Measurements from ENCODE around the gene SHC3.

SHC3 gene

DNA sequence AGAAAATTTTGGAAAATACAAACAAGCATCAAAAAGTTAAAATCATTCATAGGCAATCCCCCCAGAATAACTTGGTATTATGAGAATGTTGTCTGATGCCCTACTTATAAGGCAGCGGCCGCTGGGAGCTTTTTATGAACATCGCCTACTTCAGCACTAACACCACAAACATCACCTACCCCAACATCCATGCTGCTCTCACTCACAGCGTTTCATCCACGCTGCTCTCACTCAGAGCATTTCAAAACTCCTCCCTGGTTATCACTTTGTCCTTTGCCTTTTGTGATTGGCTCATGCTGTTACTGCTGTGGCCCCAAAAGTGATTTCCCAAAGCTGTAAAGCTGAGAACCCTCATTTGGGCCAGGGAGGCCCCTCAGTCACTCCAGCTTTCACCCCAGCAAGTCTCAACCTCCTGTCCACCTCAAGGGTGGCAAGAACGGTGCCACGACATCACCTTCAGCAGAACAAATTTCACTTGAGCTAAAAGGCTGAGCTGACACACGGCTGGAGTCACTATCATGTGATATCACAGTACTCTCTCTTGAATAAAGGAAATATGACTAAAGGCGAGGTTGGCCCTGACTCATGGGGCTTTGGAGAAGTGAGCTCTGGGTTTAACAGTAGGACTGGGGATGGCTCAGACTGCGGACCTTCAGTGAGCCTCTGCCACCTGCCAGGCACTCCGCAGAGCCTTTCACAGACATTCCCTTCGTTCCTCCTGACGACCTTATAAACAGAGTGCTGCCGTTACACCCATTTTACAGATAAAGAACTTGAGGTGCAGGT, 25.2 kb downstream of the SHC3 start:
- no peak for DNase-seq

DNA sequence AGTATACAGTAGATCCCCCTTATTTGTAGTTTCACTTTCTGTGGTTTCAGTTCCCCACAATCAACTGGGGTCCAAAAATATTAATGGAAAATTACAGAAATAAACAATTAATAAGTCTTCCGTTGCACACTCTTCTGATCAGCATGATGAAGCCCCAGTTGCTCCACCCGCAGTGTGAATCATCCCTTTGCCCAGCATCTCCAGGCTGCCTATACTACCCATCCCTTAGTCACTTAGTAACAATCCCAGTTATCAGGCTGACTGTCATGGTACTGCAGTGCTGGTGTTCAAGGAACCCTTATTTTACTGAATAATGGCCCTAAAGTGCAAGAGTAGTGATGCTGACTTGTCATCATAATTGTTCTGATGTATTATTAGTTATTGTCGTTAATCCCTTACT, 28.9 kb downstream of the SHC3 start:
- no peak for DNase-seq

GRCh38 chr9:89145097-89145496, 33.5 kb downstream of the SHC3 start:
- no peak for DNase-seq

GRCh38 chr9:89144238-89144637, 34.4 kb downstream of the SHC3 start:
- no peak for DNase-seq

GRCh38 chr9:89143266-89143665, 35.4 kb downstream of the SHC3 start:
- no peak for DNase-seq

GRCh38 chr9:89139455-89139854, 39.2 kb downstream of the SHC3 start:
- DNase-seq: no peak

- no peak for DNase-seq
Measured at GRCh38 chr9:89138463-89139390, 39.9 kb downstream of the SHC3 start.

GRCh38 chr9:89137542-89138462, 40.8 kb downstream of the SHC3 start:
- DNase-seq: no peak

DNA sequence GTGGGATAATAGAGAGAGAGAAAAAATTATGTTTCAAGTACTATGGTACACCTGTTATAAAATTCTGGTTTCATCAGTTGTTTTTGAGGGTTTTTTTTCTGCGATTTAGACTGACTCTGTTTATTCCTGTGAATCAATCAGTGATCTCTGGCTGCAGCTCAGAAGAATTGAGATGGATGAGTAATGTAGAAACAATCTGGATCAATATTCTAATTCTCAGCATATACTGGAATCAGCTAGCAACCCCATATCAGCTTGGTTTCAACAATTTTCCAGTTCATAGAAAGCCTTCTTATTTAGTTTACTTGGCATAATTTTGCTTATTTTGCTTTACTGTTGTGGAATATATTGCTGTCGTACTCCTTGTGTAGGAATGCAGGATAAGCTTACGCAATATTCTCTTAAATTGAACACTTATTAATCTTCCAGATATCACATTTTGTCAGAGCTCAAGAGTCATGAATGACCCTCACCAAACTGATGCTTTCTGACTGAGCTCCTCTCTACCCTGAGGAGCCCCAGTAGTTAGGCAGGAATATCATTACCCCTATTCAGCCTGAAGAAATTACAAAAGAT, 42.9 kb downstream of the SHC3 start:
- DNase-seq: no peak

GRCh38 chr9:89134709-89135108, 43.9 kb downstream of the SHC3 start:
- no peak for DNase-seq

- no peak for DNase-seq
Measured at GRCh38 chr9:89122949-89123348, 55.7 kb downstream of the SHC3 start.

DNA sequence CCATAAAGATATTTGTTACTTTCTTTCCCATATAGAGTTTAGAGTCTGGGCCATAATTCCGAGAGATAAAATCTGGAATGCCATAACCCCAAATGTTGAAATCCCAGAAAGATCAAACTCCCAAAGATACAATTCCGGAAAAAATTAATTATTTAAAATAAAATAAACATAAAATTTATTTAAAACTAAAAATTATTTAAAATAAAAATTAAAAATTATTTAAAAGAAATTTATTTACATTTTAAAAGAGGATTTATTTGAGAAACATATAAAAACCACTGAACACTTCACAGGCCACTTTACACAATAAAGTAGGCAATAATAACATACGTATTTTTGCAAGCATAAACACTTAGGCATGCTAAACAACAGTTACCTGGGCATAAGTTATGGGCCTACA, 57.9 kb downstream of the SHC3 start:
- DNase-seq: no peak

- no peak for DNase-seq
Measured at GRCh38 chr9:89116805-89117192, 61.8 kb downstream of the SHC3 start.

DNA sequence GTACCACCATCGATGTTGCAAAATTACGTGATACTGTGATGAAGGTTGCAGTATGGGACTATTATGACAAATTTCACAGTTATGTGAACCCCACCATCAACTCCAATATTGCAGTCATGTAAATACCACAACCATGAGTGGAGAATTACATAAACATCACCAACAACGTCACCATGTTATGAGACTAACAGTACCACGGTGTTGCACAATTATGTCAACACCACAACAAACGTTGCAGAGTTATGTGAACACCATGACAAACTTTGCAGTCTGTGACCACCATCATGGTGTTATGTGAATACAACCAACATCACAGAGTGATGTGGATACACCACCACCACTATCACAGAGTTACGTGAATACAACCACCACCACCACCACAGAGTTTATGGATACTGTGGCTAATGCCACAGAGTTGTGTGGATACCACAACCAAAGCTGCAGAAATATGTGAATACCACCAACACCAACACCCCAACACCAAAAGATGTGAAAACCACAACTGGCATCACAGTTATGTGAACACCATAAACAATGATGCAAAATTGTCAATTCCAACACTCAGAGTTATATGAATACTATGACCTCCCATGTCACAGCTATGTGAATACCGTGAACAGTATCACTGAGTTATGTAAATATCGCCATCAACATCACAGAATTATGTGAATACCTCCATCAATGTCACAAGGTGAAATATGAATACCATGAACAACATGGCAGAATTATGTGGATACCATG, 62.4 kb downstream of the SHC3 start:
- DNase-seq: no peak

- DNase-seq: no peak
Measured at GRCh38 chr9:89115426-89115825, 63.2 kb downstream of the SHC3 start.

GRCh38 chr9:89114741-89115140, 63.9 kb downstream of the SHC3 start:
- DNase-seq: no peak

DNA sequence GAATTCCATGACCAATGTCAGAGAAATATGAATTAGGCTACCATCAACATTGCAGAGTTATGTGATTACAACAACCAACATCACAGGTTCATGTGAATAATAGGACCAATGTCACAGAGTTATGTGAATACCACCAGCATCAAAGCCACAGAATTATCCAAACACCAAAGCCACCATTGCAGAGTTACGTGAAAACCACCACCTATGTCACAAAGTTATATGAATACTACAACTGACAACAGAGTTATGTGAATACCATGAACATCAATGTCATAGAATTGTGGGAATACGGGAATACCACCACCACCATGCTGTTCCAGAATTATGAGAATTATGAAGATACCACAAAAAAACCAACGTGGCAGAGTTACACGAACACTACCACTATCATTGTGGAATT, 64.8 kb downstream of the SHC3 start:
- DNase-seq: no peak

DNA sequence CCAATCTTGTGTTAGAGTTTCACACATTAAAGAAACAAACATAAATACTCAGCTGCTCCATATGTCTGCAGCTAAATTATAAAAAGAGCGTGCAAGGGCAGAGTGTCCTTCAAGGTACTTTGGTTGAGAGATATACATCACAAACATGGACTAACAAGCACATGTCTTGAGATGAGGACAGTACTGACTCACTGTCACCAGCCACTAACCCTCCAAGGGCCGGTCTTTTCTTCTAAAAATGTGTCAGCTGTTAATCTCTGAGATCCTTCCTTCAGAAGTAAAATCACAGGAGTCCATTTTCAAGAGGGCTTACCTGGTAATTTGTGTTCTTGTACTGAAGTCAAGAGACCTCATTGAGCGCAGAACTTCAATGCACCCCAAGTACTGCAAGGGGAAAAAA, 66.4 kb downstream of the SHC3 start:
- DNase-seq: no peak

GRCh38 chr9:89109666-89110065, 69.0 kb downstream of the SHC3 start:
- DNase-seq: no peak

DNA sequence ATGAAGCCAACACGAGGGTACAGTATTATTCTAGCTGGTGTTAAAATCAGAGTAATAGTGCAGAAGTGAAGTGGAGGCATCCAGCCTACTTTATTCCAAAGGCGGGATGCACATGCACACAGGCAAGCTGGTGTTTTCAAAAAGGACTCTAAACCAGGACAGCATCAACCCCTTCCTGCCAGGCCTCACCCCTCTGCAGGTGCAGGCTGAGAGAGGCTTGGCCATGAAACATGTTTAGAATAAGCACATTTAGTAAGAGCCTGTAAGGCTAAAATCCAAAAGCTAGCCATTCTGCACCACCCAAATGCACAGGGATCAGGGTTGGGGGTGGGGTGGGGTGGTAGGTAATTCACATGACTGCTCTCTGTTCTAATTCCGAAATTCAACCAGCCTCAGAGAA, 71.2 kb downstream of the SHC3 start:
- DNase-seq: no peak

DNA sequence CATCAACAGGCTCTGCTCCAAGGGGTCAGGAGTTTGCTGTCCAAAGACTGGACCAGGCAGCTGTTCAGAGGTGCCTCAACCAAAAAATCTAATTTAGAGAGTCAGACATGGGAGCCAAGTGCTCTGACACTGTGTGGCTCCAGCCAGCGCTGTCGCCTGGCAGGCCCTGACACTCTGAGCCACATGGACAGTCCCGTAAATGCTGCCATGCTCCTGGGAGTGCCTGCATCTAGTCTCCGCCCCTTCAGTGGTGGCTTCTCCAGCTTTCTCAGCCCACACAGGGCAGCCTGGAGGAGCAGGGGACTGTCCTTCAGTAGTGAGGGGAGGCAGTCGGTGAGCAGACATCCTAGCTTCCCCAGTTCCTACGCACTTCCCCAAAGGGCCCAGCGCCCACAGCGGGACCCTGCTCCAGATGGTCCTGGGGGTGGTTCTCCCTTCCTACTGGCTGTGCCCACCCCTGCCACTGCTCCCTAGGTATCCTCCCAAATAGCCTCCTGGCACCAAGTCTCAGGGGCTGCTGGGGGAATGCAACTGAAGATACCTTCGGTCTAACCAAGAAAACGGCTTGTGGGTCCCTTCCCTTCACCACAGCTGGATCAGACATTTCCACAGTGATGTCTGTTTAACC, 72.3 kb downstream of the SHC3 start:
- DNase-seq: no peak
